Measurements from ENCODE around the gene AUTS2. TPM values are rescaled to one million over a fixed set of nuclear protein-coding genes. Genes with fewer than 3 reads are reported as not detected.

AUTS2 gene
- total and polyA plus RNA-seq, 9 of the 15 experiments (the other 6 are each of a cell fraction or from before 2014, with no cell fraction given) = 0.58 TPM; not detected in 8

- ChIA-PET CTCF (ENCODE audit: low intra/inter-chr PET ratio) (no interaction called here), POLR2A (no interaction called here)
- no peaks in the 10 kb centered on the region for H3K36me3 ChIP-seq (ENCODE audit: control insufficient read depth, insufficient read depth, low read length)
- ATAC-seq (no peak), DNase-seq (ENCODE audit: extremely low read depth in 1 of 4, low spot score in 3 of 4) (no peak), FAIRE-seq (no peak)
- H4K20me1 ChIP-seq (replicated peaks; ENCODE audit: control insufficient read depth, insufficient read depth, low read length) = no peaks in the 10 kb centered on the region
- no peak overlapping the region for H3K9ac ChIP-seq (ENCODE audit: insufficient read depth in 1 of 2, low read depth in 2 of 2, low read length in 2 of 2)
- no peaks in the 10 kb centered on the region for H3K79me2 ChIP-seq (ENCODE audit: control insufficient read depth, insufficient read depth, low read length)
- H2AFZ ChIP-seq (ENCODE audit: low read depth, low read length) = no peak overlapping the region
- H3K27ac ChIP-seq (ENCODE audit: extremely low read depth, low read depth, low read length) = no peak overlapping the region
- 0% methylated on average over 7 of the region's 7 CpGs for WGBS (ENCODE audit: insufficient coverage, low coverage, missing lambda C conversion rate)
- H3K9me3 ChIP-seq (replicated peaks; ENCODE audit: control insufficient read depth, insufficient read depth, low read depth, low read length) = no peaks in the 10 kb centered on the region
- H3K4me2 ChIP-seq (ENCODE audit: insufficient read depth, low read length) = no peak overlapping the region
- H3K27me3 ChIP-seq (ENCODE audit: control insufficient read depth in 2 of 2, insufficient read depth in 2 of 2, low read length in 2 of 2) = no peaks in the 10 kb centered on the region; a peak in 1 of 5 replicates
- no peaks in the 10 kb centered on the region for H3K4me1 ChIP-seq (replicated peaks in 1 of 2; ENCODE audit: control insufficient read depth in 2 of 2, insufficient read depth in 2 of 2, low read length in 2 of 2)
- no TSS peak for BruUV-seq (replicated peaks)
- in situ Hi-C loops (cut with MboI) (no loop called here), intact Hi-C loops (cut with micrococcal nuclease) (no loop called here)
- no peaks in the 10 kb centered on the region for H3K9me1 ChIP-seq (ENCODE audit: control insufficient read depth, insufficient read depth, low read length)
- no peak overlapping the region for H3K4me3 ChIP-seq
- TF ChIP-seq, protein P1, sequence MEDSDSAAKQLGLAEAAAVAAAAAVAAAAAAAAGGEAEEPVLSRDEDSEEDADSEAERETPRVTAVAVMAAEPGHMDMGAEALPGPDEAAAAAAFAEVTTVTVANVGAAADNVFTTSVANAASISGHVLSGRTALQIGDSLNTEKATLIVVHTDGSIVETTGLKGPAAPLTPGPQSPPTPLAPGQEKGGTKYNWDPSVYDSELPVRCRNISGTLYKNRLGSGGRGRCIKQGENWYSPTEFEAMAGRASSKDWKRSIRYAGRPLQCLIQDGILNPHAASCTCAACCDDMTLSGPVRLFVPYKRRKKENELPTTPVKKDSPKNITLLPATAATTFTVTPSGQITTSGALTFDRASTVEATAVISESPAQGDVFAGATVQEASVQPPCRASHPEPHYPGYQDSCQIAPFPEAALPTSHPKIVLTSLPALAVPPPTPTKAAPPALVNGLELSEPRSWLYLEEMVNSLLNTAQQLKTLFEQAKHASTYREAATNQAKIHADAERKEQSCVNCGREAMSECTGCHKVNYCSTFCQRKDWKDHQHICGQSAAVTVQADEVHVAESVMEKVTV (CRISPR knock-in tag; IDR thresholded peaks at IDR 0.05) = no peak
- TF ChIP-seq TCFL5 (CRISPR knock-in tag; conservative IDR thresholded peaks at IDR 0.05) (no peak), SETDB1 (IDR thresholded peaks at IDR 0.05; ENCODE audit: low read length) (no peak), BRF1 (IDR thresholded peaks at IDR 0.05; ENCODE audit: borderline replicate concordance, extremely low read depth, insufficient read length) (no peak), FIP1L1 (IDR thresholded peaks at IDR 0.05; ENCODE audit: low read depth, low read length, poor library complexity, severe bottlenecking) (no peak), LCOR (CRISPR knock-in tag; IDR thresholded peaks at IDR 0.05) (no peak), CBFA2T2 (conservative IDR thresholded peaks at IDR 0.05) (no peak), SRSF1 (IDR thresholded peaks at IDR 0.05; ENCODE audit: low read depth, low read length) (no peak), KDM1A (IDR thresholded peaks at IDR 0.05) (no peak), E2F6 (IDR thresholded peaks at IDR 0.05; ENCODE audit: borderline replicate concordance in 1 of 2, extremely low read depth in 1 of 2, insufficient read depth in 1 of 2, insufficient read length in 1 of 2, low read depth in 1 of 2, low read length in 1 of 2, poor library complexity in 1 of 2, severe bottlenecking in 1 of 2) (no peak), ZNF174 (CRISPR knock-in tag; IDR thresholded peaks at IDR 0.05) (no peak), CC2D1A (IDR thresholded peaks at IDR 0.05) (no peak), ZNF140 (CRISPR knock-in tag; IDR thresholded peaks at IDR 0.05) (no peak), DNMT1 (IDR thresholded peaks at IDR 0.05) (no peak), ZBTB2 (IDR thresholded peaks at IDR 0.05) (no peak), ID3 (CRISPR knock-in tag; IDR thresholded peaks at IDR 0.05) (no peak), ID3 (tag; IDR thresholded peaks at IDR 0.05) (no peak)
- TF ChIP-seq, protein P2, sequence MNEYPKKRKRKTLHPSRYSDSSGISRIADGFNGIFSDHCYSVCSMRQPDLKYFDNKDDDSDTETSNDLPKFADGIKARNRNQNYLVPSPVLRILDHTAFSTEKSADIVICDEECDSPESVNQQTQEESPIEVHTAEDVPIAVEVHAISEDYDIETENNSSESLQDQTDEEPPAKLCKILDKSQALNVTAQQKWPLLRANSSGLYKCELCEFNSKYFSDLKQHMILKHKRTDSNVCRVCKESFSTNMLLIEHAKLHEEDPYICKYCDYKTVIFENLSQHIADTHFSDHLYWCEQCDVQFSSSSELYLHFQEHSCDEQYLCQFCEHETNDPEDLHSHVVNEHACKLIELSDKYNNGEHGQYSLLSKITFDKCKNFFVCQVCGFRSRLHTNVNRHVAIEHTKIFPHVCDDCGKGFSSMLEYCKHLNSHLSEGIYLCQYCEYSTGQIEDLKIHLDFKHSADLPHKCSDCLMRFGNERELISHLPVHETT (CRISPR knock-in tag; conservative IDR thresholded peaks at IDR 0.05 in 1 of 2, IDR thresholded peaks at IDR 0.05 in 1 of 2) = no peak
Observed at GRCh38 chr7:70500261-70500660, 902.0 kb downstream of the AUTS2 start.
